Muscle layer of colon (tissue), 2 donors: ENCODE measurements around the gene EPHB2.
"Not testable (repeated sequence)": the region's sequence is repeated elsewhere in the genome, so short reads cannot be mapped to it uniquely, and the experiment has no call there.

Experiments
- H3K27ac ChIP-seq: one replicate; pipeline ENCODE4 v1.7.0; 2013; ENCODE audit warnings: low read depth, mild to moderate bottlenecking, low read length, moderate library complexity
- H3K27me3 ChIP-seq, 2 donors: one replicate each; pipeline ENCODE4 v1.7.0; 2013; ENCODE audit warnings: low read length in 2 of 2, mild to moderate bottlenecking in 2 of 2; ENCODE audit not compliant: insufficient read depth in 2 of 2, control insufficient read depth in 1 of 2
- H3K36me3 ChIP-seq: one replicate; pipeline ENCODE4 v1.7.0; 2013; ENCODE audit warnings: mild to moderate bottlenecking, low read length; ENCODE audit not compliant: insufficient read depth
- H3K4me1 ChIP-seq: one replicate; pipeline ENCODE4 v1.7.0; 2013; ENCODE audit warnings: mild to moderate bottlenecking, low read length; ENCODE audit not compliant: insufficient read depth
- H3K4me3 ChIP-seq, 2 donors: one replicate each; pipeline ENCODE4 v1.7.0; 2013; ENCODE audit warnings: low read length in 2 of 2, low read depth in 1 of 2, mild to moderate bottlenecking in 1 of 2, moderate library complexity in 1 of 2
- H3K9ac ChIP-seq: one replicate; pipeline ENCODE4 v1.7.0; 2013; ENCODE audit warnings: low read length
- H3K9me3 ChIP-seq: one replicate; pipeline ENCODE4 v1.7.0; 2013; ENCODE audit warnings: mild to moderate bottlenecking, low read length
- donor health status: abdominal sarcoma.
- donor health status: Adenocarcinoma of cecum.

EPHB2 gene

GRCh38 chr1:22827666-22828483 is 117.2 kb downstream of the EPHB2 start:
- no peaks in the 10 kb centered on the region for H3K27me3 ChIP-seq
- H3K4me1 ChIP-seq: peaks cover 10% of the 10 kb centered on the region
- no peaks in the 10 kb centered on the region for H3K9me3 ChIP-seq
- no peak overlapping the region for H3K27ac ChIP-seq
- no peak overlapping the region for H3K4me3 ChIP-seq
- H3K9ac ChIP-seq: no peak overlapping the region
- H3K36me3 ChIP-seq: no peaks in the 10 kb centered on the region

- no peak overlapping the region for H3K9ac ChIP-seq
- no peak overlapping the region for H3K27ac ChIP-seq
- H3K9me3 ChIP-seq: no peaks in the 10 kb centered on the region
- no peaks in the 10 kb centered on the region for H3K36me3 ChIP-seq
- H3K4me3 ChIP-seq: no peak overlapping the region
- no peaks in the 10 kb centered on the region for H3K27me3 ChIP-seq
- H3K4me1 ChIP-seq: peaks cover 10% of the 10 kb centered on the region
Observed at GRCh38 chr1:22828484-22829308, 118.1 kb downstream of the EPHB2 start.

GRCh38 chr1:22829309-22829989 is 118.8 kb downstream of the EPHB2 start:
- Histone ChIP-seq H3K9me3 (no peaks in the 10 kb centered on the region), H3K4me1 (peaks cover 10% of the 10 kb centered on the region), H3K36me3 (no peaks in the 10 kb centered on the region), H3K4me3 (no peak overlapping the region), H3K27ac (no peak overlapping the region), H3K9ac (no peak overlapping the region), H3K27me3 (no peaks in the 10 kb centered on the region)

- H3K9ac ChIP-seq: no peak overlapping the region
- no peaks in the 10 kb centered on the region for H3K36me3 ChIP-seq
- H3K9me3 ChIP-seq: no peaks in the 10 kb centered on the region
- no peaks in the 10 kb centered on the region for H3K27me3 ChIP-seq
- H3K4me1 ChIP-seq: peaks cover 10% of the 10 kb centered on the region
- H3K27ac ChIP-seq: no peak overlapping the region
- no peak overlapping the region for H3K4me3 ChIP-seq
Observed at GRCh38 chr1:22830041-22830566, 119.5 kb downstream of the EPHB2 start.

GRCh38 chr1:22830757-22831340 is 120.2 kb downstream of the EPHB2 start:
- no peaks in the 10 kb centered on the region for H3K9me3 ChIP-seq
- H3K27me3 ChIP-seq: no peaks in the 10 kb centered on the region
- H3K9ac ChIP-seq: no peak overlapping the region
- H3K4me3 ChIP-seq: no peak overlapping the region
- peaks cover 10% of the 10 kb centered on the region for H3K4me1 ChIP-seq
- H3K27ac ChIP-seq: no peak overlapping the region
- H3K36me3 ChIP-seq: no peaks in the 10 kb centered on the region

- no peaks in the 10 kb centered on the region for H3K36me3 ChIP-seq
- H3K4me1 ChIP-seq: peaks cover 5% of the 10 kb centered on the region
- H3K27me3 ChIP-seq: no peaks in the 10 kb centered on the region
- no peak overlapping the region for H3K4me3 ChIP-seq
- H3K27ac ChIP-seq: no peak overlapping the region
- no peaks in the 10 kb centered on the region for H3K9me3 ChIP-seq
- H3K9ac ChIP-seq: no peak overlapping the region
Observed at GRCh38 chr1:22831729-22832413, 121.2 kb downstream of the EPHB2 start.

GRCh38 chr1:22832414-22832786 is 121.8 kb downstream of the EPHB2 start:
- H3K9ac ChIP-seq: no peak overlapping the region

GRCh38 chr1:22833699-22834098 is 123.1 kb downstream of the EPHB2 start:
- Histone ChIP-seq H3K36me3 (no peaks in the 10 kb centered on the region), H3K9me3 (no peaks in the 10 kb centered on the region), H3K4me3 (no peak overlapping the region), H3K9ac (no peak overlapping the region), H3K27me3 (no peaks in the 10 kb centered on the region), H3K27ac (no peak overlapping the region), H3K4me1 (no peaks in the 10 kb centered on the region)

More at GRCh38 chr1:22832414-22832786, 121.8 kb downstream of the EPHB2 start:
- Histone ChIP-seq H3K9me3 (no peaks in the 10 kb centered on the region), H3K4me1 (no peaks in the 10 kb centered on the region), H3K27ac (no peak overlapping the region), H3K27me3 (no peaks in the 10 kb centered on the region), H3K4me3 (no peak overlapping the region), H3K36me3 (no peaks in the 10 kb centered on the region)

- not testable (repeated sequence) for H3K36me3 ChIP-seq, H3K9ac ChIP-seq, H3K4me3 ChIP-seq, H3K27ac ChIP-seq, H3K4me1 ChIP-seq, H3K9me3 ChIP-seq, H3K27me3 ChIP-seq
Observed at GRCh38 chr1:22834420-22834819, 123.8 kb downstream of the EPHB2 start.

GRCh38 chr1:22835636-22836319 is 125.1 kb downstream of the EPHB2 start:
- Histone ChIP-seq H3K9ac (no peak overlapping the region), H3K27ac (no peak overlapping the region), H3K27me3 (no peaks in the 10 kb centered on the region), H3K9me3 (no peaks in the 10 kb centered on the region), H3K4me1 (no peaks in the 10 kb centered on the region), H3K36me3 (no peaks in the 10 kb centered on the region), H3K4me3 (no peak overlapping the region)
